GM21360 (cell line): ENCODE data around the gene NMT1.

Source experiments
- ATAC-seq: cut with Tn5 transposase; IDR thresholded peaks from one replicate; pipeline ENCODE4 v1.9.1; 2021; ENCODE audit warnings: mild to moderate bottlenecking, moderate library complexity; ENCODE audit not compliant: unreplicated experiment

NMT1 gene

DNA sequence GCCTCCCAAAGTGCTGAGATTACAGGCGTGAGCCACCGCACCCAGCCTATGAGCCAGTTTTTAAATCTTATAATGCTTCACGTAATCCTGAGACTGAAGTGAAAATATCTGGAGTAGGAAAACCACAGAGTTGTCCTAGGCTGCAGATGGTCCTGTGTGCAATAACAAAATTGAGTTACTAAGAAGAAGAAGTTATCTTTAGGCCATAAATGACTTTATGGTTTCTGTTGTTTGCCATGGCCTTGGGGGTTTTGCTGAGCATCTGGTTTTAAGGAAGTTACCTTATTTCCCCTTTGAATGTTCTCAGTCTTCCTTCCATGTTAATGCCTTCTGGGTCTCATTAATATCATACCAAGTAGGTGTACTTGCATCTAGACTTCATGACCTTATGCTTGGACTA lies 16.5 kb downstream of the NMT1 start:
- no peak for ATAC-seq

GRCh38 chr17:45081047-45081703 lies 20.1 kb downstream of the NMT1 start:
- no peak for ATAC-seq

GRCh38 chr17:45086391-45086790 lies 25.3 kb downstream of the NMT1 start:
- no peak for ATAC-seq

- no peak for ATAC-seq
These were observed 25.9 kb downstream of the NMT1 start for GRCh38 chr17:45086865-45087503.

DNA sequence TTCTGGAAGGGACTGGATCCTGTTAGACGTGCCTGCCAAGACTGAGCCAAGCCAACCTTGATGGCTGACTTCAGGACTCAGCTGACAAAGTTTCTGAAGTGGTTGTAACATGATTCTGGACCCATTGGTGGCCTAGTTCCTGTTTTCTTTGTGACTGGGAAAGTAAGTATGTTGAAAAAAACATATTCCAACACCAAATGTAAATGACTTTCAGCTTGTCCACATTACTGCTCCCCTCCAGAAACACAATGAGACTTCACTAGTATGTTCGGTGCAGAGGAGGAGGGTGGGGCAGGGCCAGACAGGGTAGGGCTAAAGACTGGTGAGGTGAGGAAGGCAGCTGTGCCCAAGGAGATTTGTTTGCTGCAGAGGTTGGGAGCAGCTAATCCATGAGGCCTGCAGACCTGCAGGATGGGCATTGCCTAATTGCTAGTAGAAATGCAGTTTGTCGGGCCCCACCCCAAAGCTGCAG lies 26.4 kb downstream of the NMT1 start:
- no peak for ATAC-seq

- no peak for ATAC-seq
These were observed 26.9 kb downstream of the NMT1 start for GRCh38 chr17:45087978-45088377.

DNA sequence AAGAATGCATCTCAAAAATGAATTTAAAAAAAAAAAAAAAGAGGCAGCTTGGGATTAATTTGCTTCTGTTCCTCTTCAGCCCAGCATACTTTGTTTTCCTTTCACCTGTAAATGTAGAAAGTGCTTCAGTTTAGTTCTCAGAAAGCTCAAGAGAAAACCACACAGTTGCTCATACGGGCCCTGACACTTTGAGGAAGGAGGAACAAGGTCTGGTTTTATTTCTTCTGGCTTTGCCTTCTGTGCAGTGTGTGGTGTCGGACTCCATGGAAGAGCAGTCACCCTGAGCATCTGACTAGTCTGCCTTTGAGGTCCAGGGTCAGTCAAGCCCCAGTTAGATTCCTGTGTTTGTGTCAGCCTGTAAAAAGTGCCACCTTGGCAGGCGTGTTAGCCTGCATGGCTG lies 27.6 kb downstream of the NMT1 start:
- ATAC-seq, result no peak

DNA sequence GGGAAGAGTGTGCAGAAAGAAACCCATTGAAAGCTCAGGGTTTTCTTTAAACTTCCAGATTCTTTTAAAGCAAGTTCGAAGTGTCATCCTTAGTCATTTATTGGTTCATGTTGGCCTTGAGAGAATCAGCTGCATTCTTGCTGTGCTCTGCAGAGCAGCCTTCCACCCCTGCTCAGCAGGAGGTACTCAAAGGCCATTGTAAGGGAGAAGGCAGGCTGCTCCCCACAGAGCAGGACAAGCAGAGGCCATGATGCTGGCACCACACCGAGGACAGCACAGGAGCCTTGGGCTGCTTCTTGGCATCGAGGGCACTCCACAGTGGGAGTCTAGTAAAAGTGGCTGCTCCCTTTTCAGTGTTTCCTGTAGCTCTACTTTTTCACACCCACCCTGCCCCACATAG lies 29.6 kb downstream of the NMT1 start:
- ATAC-seq, result no peak

GRCh38 chr17:45091778-45092425 lies 30.8 kb downstream of the NMT1 start:
- ATAC-seq, result no peak

GRCh38 chr17:45092911-45093430 lies 31.9 kb downstream of the NMT1 start:
- ATAC-seq, result no peak

- no peak for ATAC-seq
These were observed 32.5 kb downstream of the NMT1 start for GRCh38 chr17:45093444-45094110.

DNA sequence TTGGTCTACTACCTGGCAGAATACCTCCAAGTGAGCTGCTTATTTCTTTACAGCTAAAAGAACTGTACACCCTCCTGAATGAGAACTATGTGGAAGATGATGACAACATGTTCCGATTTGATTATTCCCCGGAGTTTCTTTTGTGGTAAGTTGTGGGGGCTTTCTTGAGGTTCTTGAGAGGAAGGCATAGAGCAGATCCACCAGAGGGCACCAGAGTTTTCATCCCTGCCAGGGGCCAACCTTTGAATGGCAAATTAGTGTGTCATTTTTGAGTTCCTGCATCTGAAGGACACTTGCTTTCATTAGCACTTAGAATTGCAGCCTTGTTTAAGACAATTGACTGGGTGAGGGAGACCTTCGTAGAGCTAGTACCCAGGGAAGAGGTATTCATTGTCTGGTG lies 35.0 kb downstream of the NMT1 start:
- ATAC-seq, result no peak

- ATAC-seq, result no peak
These were observed 35.8 kb downstream of the NMT1 start for GRCh38 chr17:45096926-45097325.

DNA sequence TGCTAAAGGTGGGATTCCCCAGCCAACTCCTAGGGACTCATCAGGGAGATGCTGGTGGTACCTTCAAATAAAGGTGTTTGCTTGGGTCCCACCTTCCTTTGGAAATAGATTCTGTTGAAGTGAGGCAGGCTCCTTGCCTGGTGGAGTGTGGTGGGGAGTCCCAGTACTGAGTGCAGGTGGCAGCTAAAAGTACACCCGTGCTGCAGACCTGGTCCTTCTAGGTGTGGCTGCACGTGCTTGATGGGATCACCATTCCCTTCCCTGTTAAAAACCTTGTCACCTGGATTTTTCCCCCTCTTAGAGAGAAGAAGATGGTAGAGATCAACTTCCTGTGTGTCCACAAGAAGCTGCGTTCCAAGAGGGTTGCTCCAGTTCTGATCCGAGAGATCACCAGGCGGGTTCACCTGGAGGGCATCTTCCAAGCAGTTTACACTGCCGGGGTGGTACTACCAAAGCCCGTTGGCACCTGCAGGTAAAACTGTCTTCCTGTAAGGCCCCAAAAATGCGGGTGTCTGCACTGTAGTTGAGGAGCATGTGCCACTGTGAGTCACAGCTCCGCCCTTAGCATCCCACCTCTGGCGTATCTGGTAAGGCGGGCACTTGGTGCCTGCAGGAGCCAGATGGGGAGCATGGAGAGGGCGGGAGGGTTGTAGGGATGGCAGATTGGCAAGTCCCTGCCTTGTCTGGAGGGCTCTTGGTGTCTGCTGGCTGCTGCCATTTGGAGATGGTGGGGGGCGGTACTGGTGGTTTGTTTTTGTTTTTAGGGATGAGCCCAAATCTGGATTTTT lies 37.2 kb downstream of the NMT1 start:
- no peak for ATAC-seq

DNA sequence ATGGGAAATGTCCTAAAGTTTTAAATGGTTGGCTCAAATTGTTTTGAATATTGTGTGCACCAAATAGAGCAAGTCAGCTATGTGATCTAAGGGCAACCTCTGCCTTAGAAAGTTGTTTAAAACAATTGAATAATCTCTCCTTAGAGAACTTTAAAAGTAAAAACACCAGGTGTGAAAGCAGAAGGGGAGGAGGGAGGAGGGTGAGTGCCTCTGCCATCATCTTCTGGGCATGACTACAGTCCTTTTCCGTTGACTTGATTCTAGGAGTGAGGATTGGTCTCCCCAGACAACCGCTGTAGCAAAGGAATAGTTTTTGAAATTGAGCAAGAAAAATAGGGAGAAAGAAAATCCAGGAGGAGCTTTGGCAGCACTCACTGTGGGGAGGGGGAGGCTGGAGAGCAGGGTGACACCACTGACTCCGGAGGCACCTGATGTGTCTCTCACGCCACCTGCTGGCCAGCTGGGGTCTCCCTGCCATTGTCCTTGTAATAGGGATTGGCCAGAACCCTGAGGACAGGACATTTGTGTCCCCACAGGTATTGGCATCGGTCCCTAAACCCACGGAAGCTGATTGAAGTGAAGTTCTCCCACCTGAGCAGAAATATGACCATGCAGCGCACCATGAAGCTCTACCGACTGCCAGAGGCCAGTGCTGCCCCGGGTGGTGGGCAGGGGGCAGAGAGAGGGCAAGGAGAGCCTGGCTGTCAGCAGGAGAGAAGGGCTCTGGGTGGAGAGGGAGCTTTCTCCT lies 37.9 kb downstream of the NMT1 start:
- no peak for ATAC-seq

DNA sequence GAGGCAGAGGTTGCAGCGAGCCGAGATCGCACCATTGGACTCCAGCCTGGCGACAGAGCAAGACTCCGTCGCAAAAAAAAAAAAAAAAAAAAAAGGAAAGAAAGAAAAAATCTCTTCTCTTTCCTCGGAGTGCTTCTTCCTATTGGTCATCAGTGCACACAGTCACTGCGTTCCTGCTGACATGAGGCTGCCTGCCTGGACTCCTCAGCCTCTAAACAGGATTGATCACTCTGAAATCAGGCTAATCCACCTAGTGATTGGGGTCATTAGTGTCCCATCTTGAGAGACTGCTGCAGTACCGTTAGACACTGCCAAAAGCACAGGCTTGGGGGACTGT lies 40.4 kb downstream of the NMT1 start:
- no peak for ATAC-seq

DNA sequence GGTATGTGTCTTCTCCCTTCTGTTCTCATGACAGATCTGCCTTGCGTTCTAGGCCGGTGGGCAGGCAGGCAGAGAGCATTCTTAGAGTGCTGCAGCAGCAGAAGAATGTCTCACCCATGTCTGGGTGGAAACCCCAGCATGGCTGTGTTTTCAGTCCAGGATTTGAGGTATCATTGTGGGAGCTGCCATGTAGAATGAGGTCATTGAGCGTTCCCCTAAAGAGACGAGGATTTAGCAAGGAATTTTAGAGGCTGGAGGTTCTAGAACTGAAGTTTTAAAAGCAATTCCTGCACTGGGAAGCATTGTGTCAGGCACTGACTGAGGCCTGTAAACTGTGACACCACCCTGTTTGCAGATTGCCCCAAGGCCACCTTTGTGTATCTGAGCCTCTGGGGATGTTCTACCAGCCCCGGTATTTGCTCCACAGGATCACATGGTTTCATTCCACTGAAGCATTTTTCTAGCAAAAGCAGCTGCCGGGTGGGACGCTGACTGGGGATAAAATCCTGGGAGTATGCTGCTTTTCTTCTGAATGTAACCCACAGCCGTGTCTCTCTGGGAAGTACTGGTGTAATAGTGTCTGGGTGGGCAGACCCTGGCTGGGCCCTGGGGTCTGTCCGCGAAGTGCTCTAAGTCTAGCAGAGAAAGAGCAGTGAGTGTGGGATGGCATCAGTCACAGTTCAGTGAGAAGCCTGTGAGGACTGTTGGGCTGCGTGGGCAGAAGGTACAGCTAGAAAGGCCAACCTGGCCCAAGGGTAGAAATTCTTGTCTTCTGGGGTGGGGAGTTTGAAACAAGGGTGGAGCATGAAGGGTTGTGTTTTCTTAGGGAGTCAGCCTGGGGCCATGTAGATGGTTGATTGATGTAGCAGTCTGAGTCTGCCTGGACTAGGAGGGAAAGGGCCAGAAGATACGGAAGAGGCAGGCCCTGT lies 41.0 kb downstream of the NMT1 start:
- no peak for ATAC-seq

DNA sequence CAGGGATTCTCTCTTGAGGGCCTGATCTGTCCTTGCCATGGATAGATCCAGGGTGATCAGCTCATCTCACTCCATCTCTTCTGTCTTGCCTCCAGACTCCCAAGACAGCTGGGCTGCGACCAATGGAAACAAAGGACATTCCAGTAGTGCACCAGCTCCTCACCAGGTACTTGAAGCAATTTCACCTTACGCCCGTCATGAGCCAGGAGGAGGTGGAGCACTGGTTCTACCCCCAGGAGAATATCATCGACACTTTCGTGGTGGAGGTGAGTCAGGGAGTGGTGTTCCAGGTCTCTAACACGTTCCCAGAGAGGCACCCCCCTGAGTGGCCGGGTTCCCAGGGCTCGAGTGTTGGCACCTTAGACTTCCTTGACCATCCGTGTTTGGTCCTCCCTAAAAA lies 41.7 kb downstream of the NMT1 start:
- no peak for ATAC-seq

DNA sequence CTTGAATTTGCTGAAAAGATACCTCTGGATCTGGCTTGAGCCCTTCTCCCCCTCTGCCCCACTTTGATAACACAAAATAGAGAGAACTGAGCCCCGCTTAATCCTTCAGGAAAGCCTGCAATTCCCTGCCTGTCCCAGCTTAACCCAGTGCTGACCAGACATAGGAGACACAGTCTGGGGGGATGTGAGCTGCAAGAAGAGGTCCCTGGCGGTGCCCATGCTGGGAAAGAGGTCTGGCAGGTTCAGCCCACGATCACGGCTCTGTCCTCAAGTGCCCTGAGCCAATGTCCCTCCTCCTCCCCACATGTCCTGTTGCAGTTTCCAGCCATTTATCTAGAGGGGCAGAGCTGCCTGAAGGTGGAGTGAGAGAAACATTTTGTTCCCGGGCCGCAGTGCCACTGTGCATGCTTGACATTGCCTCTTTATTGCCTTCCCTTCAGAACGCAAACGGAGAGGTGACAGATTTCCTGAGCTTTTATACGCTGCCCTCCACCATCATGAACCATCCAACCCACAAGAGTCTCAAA lies 42.2 kb downstream of the NMT1 start:
- no peak for ATAC-seq
